Skeletal muscle tissue (tissue), 4 donors: ENCODE data around the gene TMPRSS11E. TPM values are rescaled to one million over a fixed set of nuclear protein-coding genes. Genes with fewer than 3 reads are reported as not detected.
"Not testable (repeated sequence)": the region's sequence is repeated elsewhere in the genome, so short reads cannot be mapped to it uniquely, and the experiment has no call there.

Experiments used
- H3K27ac ChIP-seq: one replicate; pipeline ENCODE4 v1.7.0; 2013; ENCODE audit warnings: mild to moderate bottlenecking, low read depth, low read length, inconsistent platforms
- H3K27me3 ChIP-seq, 3 donors: one replicate each; pipeline ENCODE4 v1.7.0; 2013; ENCODE audit warnings: low read length in 3 of 3; ENCODE audit not compliant: control insufficient read depth in 3 of 3, insufficient read depth in 3 of 3
- H3K36me3 ChIP-seq, 3 donors: one replicate each; pipeline ENCODE4 v1.7.0; 2013; ENCODE audit warnings: low read length in 3 of 3; ENCODE audit not compliant: control insufficient read depth in 3 of 3, insufficient read depth in 3 of 3
- H3K4me1 ChIP-seq, 3 donors: one replicate each; pipeline ENCODE4 v1.7.0; 2013; ENCODE audit warnings: low read length in 3 of 3, mild to moderate bottlenecking in 3 of 3; ENCODE audit not compliant: control insufficient read depth in 3 of 3, insufficient read depth in 3 of 3
- H3K4me3 ChIP-seq, 3 donors: one replicate each; pipeline ENCODE4 v1.7.0; 2013; ENCODE audit warnings: low read length in 3 of 3
- H3K9ac ChIP-seq, 3 donors: one replicate each; pipeline ENCODE4 v1.7.0; 2013; ENCODE audit warnings: low read length in 3 of 3, mild to moderate bottlenecking in 3 of 3, moderate library complexity in 2 of 3, low read depth in 1 of 3
- H3K9me3 ChIP-seq, 3 donors: one replicate each; pipeline ENCODE4 v1.7.0; 2013; ENCODE audit warnings: low read length in 3 of 3; ENCODE audit not compliant: control insufficient read depth in 3 of 3
- total RNA-seq: library from RNA; depleted of rRNA; stranded (reverse); fragments of >200 nt; gene quantifications from one replicate; pipeline ENCODE4 v1.2.3, GENCODE V29; 2014
- donor health status: Osteomylitis.

Gene TMPRSS11E, protein sequence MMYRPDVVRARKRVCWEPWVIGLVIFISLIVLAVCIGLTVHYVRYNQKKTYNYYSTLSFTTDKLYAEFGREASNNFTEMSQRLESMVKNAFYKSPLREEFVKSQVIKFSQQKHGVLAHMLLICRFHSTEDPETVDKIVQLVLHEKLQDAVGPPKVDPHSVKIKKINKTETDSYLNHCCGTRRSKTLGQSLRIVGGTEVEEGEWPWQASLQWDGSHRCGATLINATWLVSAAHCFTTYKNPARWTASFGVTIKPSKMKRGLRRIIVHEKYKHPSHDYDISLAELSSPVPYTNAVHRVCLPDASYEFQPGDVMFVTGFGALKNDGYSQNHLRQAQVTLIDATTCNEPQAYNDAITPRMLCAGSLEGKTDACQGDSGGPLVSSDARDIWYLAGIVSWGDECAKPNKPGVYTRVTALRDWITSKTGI
- total RNA-seq = not detected

DNA sequence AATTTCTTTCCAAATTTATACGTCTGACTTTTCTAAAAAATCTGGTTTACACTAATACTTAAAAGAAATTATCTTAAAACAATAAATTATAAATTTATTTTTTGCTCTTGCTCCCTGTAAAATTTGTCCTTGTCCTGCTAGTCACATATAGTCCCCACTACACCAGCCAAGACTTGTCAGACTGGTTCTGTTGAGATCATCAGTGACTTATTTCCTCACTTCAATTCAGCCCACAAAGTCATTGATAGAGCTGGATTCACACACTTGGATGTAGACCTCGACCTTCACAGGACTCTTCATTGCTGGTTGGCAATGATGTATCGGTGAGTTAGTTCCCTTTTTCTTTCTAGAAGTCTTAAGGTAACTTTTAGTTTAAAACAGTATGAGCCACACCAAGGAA, at the start of gene TMPRSS11E:
TSS of gene TMPRSS11E (plus strand) at position 263 of the 400 bp plus-strand sequence. CDS start at position 313, 50 bp downstream.
- peaks cover 0 to 3% (median 0%) of the 10 kb centered on the region in 3 donors for H3K27me3 ChIP-seq
- no peaks in the 10 kb centered on the region for H3K9me3 ChIP-seq
- H3K27ac ChIP-seq = no peak within 1 kb of the TSS
- no peaks in the 10 kb centered on the region for H3K4me1 ChIP-seq
- no peak within 1 kb of the TSS for H3K4me3 ChIP-seq
- H3K36me3 ChIP-seq = no peaks in the 10 kb centered on the region
- H3K9ac ChIP-seq = no peak within 1 kb of the TSS

DNA sequence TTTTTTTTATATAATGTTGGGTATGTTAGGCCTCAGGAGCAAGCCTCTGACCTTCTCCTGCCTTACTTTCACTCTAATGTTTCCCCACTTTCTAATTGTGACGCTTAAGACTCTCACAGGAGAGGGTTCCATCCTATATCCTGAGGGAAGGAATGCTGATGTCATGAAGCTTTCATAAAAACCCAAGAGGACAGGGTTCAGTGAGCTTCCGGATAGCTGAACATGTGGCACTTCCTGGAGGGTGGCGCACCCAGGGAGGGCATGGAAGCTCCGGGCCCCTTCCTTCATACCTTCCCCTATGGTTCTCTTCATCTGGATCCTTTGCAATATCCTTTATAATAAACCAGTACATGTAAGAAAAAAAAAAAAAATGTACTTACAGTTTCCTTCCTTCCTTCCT, 48.0 kb upstream of the TMPRSS11E start:
- no peaks in the 10 kb centered on the region for H3K36me3 ChIP-seq
- no peaks in the 10 kb centered on the region for H3K4me1 ChIP-seq
- H3K4me3 ChIP-seq = no peak overlapping the region
- H3K9ac ChIP-seq = no peak overlapping the region
- H3K27ac ChIP-seq = no peak overlapping the region
- peaks cover 0 to 2% (median 0%) of the 10 kb centered on the region in 3 donors for H3K27me3 ChIP-seq
- H3K9me3 ChIP-seq = no peaks in the 10 kb centered on the region

DNA sequence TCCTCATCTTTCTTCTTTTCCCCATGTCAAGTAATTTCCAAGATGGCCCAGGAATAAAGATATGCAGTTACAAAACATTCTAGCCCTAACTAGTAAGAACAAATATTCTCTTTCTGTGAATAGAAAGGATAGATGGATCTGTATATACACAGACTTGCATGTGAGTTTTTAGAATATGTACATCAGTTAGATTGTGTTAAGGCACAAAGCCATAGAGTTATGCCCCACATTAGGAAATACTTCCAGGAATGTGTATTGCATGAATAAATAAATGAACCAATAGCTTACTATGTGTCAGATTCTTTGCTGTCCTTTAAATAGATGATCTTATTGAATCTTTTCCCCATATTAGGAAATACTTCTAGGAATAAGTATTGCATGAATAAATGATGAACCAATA, 46.0 kb upstream of the TMPRSS11E start:
- Histone ChIP-seq H3K9ac (no peak overlapping the region), H3K4me1 (no peaks in the 10 kb centered on the region), H3K4me3 (no peak overlapping the region), H3K27ac (no peak overlapping the region), H3K9me3 (no peaks in the 10 kb centered on the region), H3K27me3 (no peaks in the 10 kb centered on the region), H3K36me3 (no peaks in the 10 kb centered on the region)

DNA sequence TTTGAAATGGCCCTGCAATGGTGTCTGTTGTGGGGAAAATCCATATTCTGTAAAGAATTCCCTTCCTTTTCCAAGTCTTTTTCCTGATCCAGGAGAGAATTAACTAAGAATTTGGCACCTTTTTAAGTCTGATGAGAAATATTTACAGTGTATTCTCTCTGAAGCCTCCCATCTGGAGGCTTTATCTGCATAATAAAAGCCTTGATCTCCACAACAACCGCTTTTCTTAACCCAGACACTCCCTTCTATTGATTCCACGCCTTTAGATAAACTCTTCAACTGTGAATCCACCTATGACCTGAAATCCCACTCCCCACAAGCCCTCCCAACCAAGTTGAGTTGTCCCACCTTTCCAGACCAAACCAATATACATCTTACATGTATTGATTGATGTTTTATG, 43.1 kb upstream of the TMPRSS11E start:
- no peaks in the 10 kb centered on the region for H3K9me3 ChIP-seq
- no peaks in the 10 kb centered on the region for H3K36me3 ChIP-seq
- no peak overlapping the region for H3K27ac ChIP-seq
- no peaks in the 10 kb centered on the region for H3K4me1 ChIP-seq
- H3K9ac ChIP-seq = no peak overlapping the region
- H3K4me3 ChIP-seq = no peak overlapping the region
- no peaks in the 10 kb centered on the region for H3K27me3 ChIP-seq

DNA sequence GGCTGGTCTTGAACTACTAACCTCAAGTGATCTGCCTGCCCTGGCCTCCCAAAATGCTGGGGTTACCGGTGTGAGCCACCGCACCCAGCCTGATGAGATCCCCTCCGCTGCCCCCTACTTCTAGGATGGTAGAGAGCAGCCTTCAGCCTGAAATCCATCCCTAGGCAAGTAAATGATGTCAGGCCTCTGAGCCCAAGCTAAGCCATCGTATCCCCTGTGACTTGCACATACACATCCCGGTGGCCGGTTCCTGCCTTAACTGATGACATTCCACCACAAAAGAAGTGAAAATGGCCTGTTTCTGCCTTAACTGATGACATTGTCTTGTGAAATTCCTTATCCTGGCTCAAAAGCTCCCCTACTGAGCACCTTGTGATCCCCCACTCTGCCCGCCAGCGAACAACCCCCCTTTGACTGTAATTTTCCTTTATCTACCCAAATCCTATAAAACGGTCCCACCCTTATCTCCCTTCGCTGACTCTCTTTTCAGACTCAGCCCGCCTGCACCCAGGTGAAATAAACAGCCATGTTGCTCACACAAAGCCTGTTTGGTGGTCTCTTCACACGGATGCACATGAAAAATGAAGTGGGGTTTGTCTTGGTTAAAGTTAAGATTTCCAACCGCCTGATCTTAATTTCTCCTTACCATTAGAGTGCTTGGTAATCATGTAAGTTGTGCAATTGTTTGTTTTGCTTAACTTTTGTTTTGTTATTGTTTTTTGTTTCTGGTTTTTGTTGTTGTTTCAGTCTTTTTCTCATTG, 41.4 kb upstream of the TMPRSS11E start:
- not testable (repeated sequence) for H3K36me3 ChIP-seq, H3K27ac ChIP-seq, H3K4me3 ChIP-seq, H3K9me3 ChIP-seq, H3K27me3 ChIP-seq, H3K4me1 ChIP-seq, H3K9ac ChIP-seq

DNA sequence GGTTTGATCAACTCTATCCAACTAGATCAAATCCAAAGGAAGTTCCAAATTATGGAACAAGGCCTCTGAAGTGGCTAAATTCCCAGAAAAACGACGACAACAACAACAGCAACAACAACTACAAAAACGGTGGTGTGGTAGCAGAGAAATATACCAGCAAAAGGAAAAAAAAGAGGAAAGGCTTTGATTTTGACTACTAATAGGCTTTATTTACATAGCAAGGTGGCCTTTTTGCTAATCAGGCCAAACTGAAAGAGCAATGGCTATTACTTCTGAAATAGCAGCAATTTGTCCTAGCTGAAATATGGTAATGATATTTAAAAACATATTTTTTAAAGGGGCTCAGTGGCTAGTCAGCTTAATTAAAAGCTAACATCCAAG, 40.8 kb upstream of the TMPRSS11E start:
- Histone ChIP-seq H3K4me3 (no peak overlapping the region), H3K9me3 (no peaks in the 10 kb centered on the region), H3K27ac (no peak overlapping the region), H3K36me3 (no peaks in the 10 kb centered on the region), H3K4me1 (no peaks in the 10 kb centered on the region), H3K27me3 (no peaks in the 10 kb centered on the region), H3K9ac (no peak overlapping the region)

DNA sequence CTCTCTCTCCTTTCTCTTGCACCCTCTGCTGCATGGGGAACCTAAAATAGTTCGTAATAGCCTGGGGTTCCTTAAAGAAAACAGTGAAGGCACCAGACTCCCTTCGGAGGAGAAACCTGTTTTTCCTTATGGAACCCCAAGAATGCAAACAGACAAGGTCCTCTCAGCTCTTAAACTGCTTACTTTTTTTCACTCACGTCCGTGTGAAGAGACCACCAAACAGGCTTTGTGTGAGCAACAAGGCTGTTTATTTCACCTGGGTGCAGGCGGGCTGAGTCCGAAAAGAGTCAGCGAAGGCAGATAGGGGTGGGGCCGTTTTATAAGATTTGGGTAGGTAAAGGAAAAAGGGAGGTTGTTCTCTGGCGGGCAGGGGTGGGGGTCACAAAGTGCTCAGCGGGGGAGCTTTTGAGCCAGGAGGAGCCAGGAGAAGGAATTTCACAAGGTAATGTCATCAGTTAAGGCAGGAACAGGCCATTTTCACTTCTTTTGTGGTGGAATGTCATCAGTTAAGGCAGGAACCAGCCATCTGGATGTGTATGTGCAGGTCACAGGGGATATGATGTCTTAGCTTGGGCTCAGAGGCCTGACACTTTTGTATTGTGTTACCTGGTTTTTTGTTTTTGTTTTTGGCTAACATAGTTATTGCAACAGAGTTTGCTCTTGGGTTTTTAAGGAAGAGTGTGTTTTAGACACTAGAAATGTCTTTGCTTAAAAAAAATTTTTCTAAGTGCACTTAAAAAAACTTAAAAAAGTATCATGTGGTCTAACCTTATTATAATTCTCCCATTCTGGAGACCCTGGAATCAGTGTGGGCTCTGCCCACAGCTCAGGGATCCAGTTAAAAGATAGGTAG, 40.0 kb upstream of the TMPRSS11E start:
- H3K9ac ChIP-seq, H3K27ac ChIP-seq, H3K27me3 ChIP-seq, H3K9me3 ChIP-seq, H3K36me3 ChIP-seq, H3K4me1 ChIP-seq, H3K4me3 ChIP-seq: not testable (repeated sequence)

DNA sequence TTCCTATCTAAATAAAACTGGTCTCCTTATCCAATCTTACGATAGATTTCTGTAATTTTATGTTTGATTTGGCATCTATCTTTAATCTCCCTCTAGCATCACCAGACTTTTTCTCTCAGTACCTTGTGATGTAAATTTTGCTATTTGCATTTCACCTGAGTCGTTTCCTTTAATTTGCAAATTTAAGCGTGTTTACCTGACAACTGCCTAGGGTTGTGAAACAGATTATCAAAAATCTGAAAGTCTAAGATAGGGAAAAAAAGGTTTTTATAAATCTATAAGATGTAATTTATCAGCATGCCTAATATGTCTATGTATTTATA, 39.4 kb upstream of the TMPRSS11E start:
- Histone ChIP-seq H3K36me3 (no peaks in the 10 kb centered on the region), H3K27me3 (no peaks in the 10 kb centered on the region), H3K4me1 (no peaks in the 10 kb centered on the region), H3K9me3 (no peaks in the 10 kb centered on the region), H3K4me3 (no peak overlapping the region), H3K9ac (no peak overlapping the region), H3K27ac (no peak overlapping the region)

DNA sequence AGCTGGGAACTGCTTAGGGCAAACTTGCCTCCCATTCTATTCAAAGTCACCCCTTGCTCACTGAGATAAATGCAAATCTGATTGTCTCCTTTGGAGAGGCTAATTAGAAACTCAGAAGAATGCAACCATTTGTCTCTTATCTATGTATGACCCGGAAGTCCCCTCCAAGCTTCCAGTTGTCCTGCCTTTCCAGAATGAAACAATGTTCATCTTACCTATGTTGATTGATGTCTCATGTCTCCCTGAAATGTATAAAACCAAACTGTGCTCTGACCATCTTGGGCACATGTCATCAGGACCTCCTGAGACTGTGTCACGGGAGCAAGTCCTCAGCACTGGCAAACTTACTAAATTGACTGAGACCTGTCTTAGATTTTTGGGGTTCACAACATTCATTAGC, 37.1 kb upstream of the TMPRSS11E start:
- Histone ChIP-seq H3K4me3 (no peak overlapping the region), H3K4me1 (no peaks in the 10 kb centered on the region), H3K27me3 (no peaks in the 10 kb centered on the region), H3K36me3 (no peaks in the 10 kb centered on the region), H3K9ac (no peak overlapping the region), H3K9me3 (no peaks in the 10 kb centered on the region), H3K27ac (no peak overlapping the region)

DNA sequence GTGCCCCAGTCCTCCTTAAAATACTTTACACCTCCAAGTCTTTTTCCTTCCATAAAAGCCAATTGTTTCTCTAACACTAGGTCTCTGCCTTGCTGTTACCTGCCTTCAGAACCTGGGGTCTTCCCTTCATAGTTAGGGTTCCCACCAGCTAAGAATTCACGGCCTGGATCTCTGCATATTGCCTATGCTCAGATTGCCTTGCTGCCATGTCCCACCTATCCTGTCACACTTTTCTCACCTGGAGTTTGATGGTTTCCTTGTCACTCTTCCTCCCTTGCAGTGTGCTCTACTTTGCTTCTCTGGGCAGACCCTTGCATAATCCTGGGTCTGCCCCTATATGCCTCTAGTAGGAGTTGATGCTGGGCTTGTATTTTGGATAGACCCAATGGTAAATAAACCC, 36.6 kb upstream of the TMPRSS11E start:
- Histone ChIP-seq H3K36me3 (no peaks in the 10 kb centered on the region), H3K9me3 (no peaks in the 10 kb centered on the region), H3K4me3 (no peak overlapping the region), H3K27me3 (no peaks in the 10 kb centered on the region), H3K9ac (no peak overlapping the region), H3K27ac (no peak overlapping the region), H3K4me1 (no peaks in the 10 kb centered on the region)
